ENCODE measurements around the gene SLC39A8.

SLC39A8 gene

GRCh38 chr4:102344954-102345794 lies at the start of gene SLC39A8 (continued):
- peak; percentile 90 for TF ChIP-seq CTCF (tag by site-specific recombination; IDR thresholded peaks at IDR 0.05)
- TF ChIP-seq KLF1 (tag by site-specific recombination; IDR thresholded peaks at IDR 0.05): no peak
- no peak for TF ChIP-seq ZNF530 (tag by site-specific recombination; IDR thresholded peaks at IDR 0.05; ENCODE audit: low read depth)
- TF ChIP-seq ZNF629 (tag by site-specific recombination; IDR thresholded peaks at IDR 0.05): no peak; the same call in 1 of the 2 replicates
- TF ChIP-seq ZNF148 (tag by site-specific recombination; IDR thresholded peaks at IDR 0.05; ENCODE audit: borderline replicate concordance): no peak
- TF ChIP-seq ZNF175 (tag by site-specific recombination; IDR thresholded peaks at IDR 0.05): no peak
- TF ChIP-seq ZNF580 (tag by site-specific recombination; IDR thresholded peaks at IDR 0.05): no peak
- no peak for TF ChIP-seq ZNF239 (tag by site-specific recombination; IDR thresholded peaks at IDR 0.05)
- TF ChIP-seq REST (tag by site-specific recombination; IDR thresholded peaks at IDR 0.05): no peak
- no peak for TF ChIP-seq ZNF670 (tag by site-specific recombination; IDR thresholded peaks at IDR 0.05; ENCODE audit: low read depth)
- TF ChIP-seq HOXA7 (CRISPR knock-in tag; IDR thresholded peaks at IDR 0.05; ENCODE audit: borderline replicate concordance): no peak
- peak; percentile 19; the same call in 1 of the 2 replicates for TF ChIP-seq ZFP69B (tag by site-specific recombination; IDR thresholded peaks at IDR 0.05)
- no peak; the same call in 1 of the 2 replicates for TF ChIP-seq TCF7L2 (IDR thresholded peaks at IDR 0.05; ENCODE audit: borderline replicate concordance, low read depth, low read length)
- TF ChIP-seq ZNF561 (tag by site-specific recombination; IDR thresholded peaks at IDR 0.05; ENCODE audit: borderline replicate concordance): peak; percentile 92; the same call in 1 of the 2 replicates
- no peak for TF ChIP-seq ZBTB49 (tag by site-specific recombination; IDR thresholded peaks at IDR 0.05; ENCODE audit: low read depth)
- peak; percentile 63; the same call in 1 of the 2 replicates for TF ChIP-seq KLF8 (tag by site-specific recombination; IDR thresholded peaks at IDR 0.05)
- TF ChIP-seq ZNF777 (tag by site-specific recombination; IDR thresholded peaks at IDR 0.05; ENCODE audit: borderline replicate concordance): no peak
- no peak for TF ChIP-seq ZNF132 (tag by site-specific recombination; IDR thresholded peaks at IDR 0.05; ENCODE audit: borderline replicate concordance)
- TF ChIP-seq ZSCAN30 (tag by site-specific recombination; IDR thresholded peaks at IDR 0.05): peak; percentile 53; the same call in 1 of the 2 replicates
- TF ChIP-seq ZNF626 (tag by site-specific recombination; IDR thresholded peaks at IDR 0.05): no peak
- no peak for TF ChIP-seq TSHZ1 (tag by site-specific recombination; IDR thresholded peaks at IDR 0.05; ENCODE audit: borderline replicate concordance)
- no peak for TF ChIP-seq ZNF837 (tag by site-specific recombination; IDR thresholded peaks at IDR 0.05)
- TF ChIP-seq ZBTB21 (tag by site-specific recombination; IDR thresholded peaks at IDR 0.05): peak; percentile 36; the same call in 1 of the 2 replicates
- no peak for TF ChIP-seq ZNF114 (tag by site-specific recombination; IDR thresholded peaks at IDR 0.05)
- TF ChIP-seq ZBTB8A (tag by site-specific recombination; IDR thresholded peaks at IDR 0.05): peak; percentile 98
